ENCODE measurements around the gene GPRIN3.

GPRIN3 gene

GRCh38 chr4:89338206-89338605 lies 30.6 kb upstream of the GPRIN3 start:
- Histone ChIP-seq H3K4me2 (ENCODE audit: low read length) (peak overlapping the region; percentile 60), H3K36me3 (replicated peaks; ENCODE audit: low read depth, low read length) (no peaks in the 10 kb centered on the region), H3K27ac (ENCODE audit: low read length) (no peak overlapping the region), H3K9me3 (ENCODE audit: insufficient read depth, low read length) (no peaks in the 10 kb centered on the region; the same call in 1 of the 2 replicates), H3K9ac (ENCODE audit: low read length) (no peak overlapping the region), H3K27me3 (ENCODE audit: low read depth, low read length) (peaks cover 36% of the 10 kb centered on the region), H3K4me1 (ENCODE audit: low read length) (peaks cover 32% of the 10 kb centered on the region), H3K79me2 (ENCODE audit: low read length) (no peaks in the 10 kb centered on the region), H2AFZ (ENCODE audit: low read depth, low read length) (no peak overlapping the region), H3K4me3 (ENCODE audit: low read length) (0 out of 2 replicates have a peak overlapping the region, but pooled peaks have one; percentile 5), H4K20me1 (ENCODE audit: insufficient read depth, low read length) (0 out of 2 replicates have a peak, but pooled peaks cover 3% of the 10 kb centered on the region)
- no peak for TF ChIP-seq EZH2phosphoT487 (IDR thresholded peaks at IDR 0.05; ENCODE audit: low read depth)
- TF ChIP-seq, protein P1, sequence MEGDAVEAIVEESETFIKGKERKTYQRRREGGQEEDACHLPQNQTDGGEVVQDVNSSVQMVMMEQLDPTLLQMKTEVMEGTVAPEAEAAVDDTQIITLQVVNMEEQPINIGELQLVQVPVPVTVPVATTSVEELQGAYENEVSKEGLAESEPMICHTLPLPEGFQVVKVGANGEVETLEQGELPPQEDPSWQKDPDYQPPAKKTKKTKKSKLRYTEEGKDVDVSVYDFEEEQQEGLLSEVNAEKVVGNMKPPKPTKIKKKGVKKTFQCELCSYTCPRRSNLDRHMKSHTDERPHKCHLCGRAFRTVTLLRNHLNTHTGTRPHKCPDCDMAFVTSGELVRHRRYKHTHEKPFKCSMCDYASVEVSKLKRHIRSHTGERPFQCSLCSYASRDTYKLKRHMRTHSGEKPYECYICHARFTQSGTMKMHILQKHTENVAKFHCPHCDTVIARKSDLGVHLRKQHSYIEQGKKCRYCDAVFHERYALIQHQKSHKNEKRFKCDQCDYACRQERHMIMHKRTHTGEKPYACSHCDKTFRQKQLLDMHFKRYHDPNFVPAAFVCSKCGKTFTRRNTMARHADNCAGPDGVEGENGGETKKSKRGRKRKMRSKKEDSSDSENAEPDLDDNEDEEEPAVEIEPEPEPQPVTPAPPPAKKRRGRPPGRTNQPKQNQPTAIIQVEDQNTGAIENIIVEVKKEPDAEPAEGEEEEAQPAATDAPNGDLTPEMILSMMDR (IDR thresholded peaks at IDR 0.05; ENCODE audit: low read depth, low read length): no peak

DNA sequence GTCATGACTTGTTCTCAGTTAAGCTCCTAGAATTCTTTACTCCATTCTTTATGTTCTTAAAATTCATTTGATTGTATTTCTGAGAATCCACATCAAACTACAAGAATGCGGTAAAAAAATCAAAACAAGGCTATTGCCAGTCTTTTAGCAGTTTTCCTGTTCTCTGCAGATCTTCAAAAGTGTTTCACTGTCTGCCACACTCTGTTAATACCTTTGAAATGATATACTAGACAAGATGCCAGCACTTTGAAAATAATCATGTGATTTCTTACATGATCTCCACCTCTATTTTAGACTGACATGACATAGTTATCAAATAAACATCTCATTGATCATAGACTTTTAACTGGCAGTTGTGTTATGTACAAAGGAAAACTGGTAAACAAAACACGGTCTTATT lies 30.1 kb upstream of the GPRIN3 start:
- no peak overlapping the region for H3K27ac ChIP-seq (ENCODE audit: low read length)
- no peak overlapping the region for H2AFZ ChIP-seq (ENCODE audit: low read depth, low read length)
- no peaks in the 10 kb centered on the region; the same call in 1 of the 2 replicates for H3K9me3 ChIP-seq (ENCODE audit: insufficient read depth, low read length)
- peaks cover 32% of the 10 kb centered on the region for H3K4me1 ChIP-seq (ENCODE audit: low read length)
- peaks cover 36% of the 10 kb centered on the region for H3K27me3 ChIP-seq (ENCODE audit: low read depth, low read length)
- 0 out of 2 replicates have a peak, but pooled peaks cover 3% of the 10 kb centered on the region for H4K20me1 ChIP-seq (ENCODE audit: insufficient read depth, low read length)
- no peaks in the 10 kb centered on the region for H3K36me3 ChIP-seq (replicated peaks; ENCODE audit: low read depth, low read length)
- no peak overlapping the region for H3K9ac ChIP-seq (ENCODE audit: low read length)
- TF ChIP-seq, protein P1 (IDR thresholded peaks at IDR 0.05; ENCODE audit: low read depth, low read length): no peak
- TF ChIP-seq EZH2phosphoT487 (IDR thresholded peaks at IDR 0.05; ENCODE audit: low read depth): 0 out of 2 replicates have a peak, but pooled peaks have one; percentile 11
- no peak overlapping the region for H3K4me3 ChIP-seq (ENCODE audit: low read length)
- H3K79me2 ChIP-seq (ENCODE audit: low read length): no peaks in the 10 kb centered on the region
- peak overlapping the region; percentile 60; the same call in 1 of the 2 replicates for H3K4me2 ChIP-seq (ENCODE audit: low read length)

DNA sequence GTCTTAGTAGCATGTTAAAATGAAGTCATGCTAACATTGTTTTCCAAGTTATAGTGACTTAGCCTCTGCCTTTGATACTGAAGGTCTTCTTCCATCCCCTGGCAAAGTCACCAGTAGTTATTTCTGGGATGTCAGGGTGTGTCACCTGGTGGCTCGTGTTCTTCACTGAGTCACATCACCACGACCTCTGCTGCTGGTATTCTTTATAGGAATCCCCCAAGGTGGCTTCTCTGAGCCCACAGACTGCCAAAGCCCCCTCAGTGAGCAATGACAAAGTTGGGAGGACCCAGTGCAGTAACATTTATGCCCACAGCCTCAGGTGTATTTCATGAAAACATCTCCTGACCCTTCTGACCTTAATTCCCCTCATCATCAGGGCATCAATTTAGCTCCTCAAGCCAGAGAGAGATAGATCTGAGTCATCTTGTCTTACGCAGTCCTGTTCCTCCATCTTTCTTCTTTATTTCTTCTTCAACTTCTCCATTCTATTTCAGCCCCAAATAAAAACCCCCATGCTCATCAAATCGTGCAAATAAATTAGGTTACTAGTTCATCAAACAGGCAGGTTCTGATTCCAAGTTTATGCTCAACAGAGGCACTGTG lies 29.3 kb upstream of the GPRIN3 start:
- Histone ChIP-seq H3K27ac (ENCODE audit: low read length) (no peak overlapping the region), H3K4me1 (ENCODE audit: low read length) (peaks cover 32% of the 10 kb centered on the region), H3K36me3 (replicated peaks; ENCODE audit: low read depth, low read length) (no peaks in the 10 kb centered on the region), H4K20me1 (ENCODE audit: insufficient read depth, low read length) (0 out of 2 replicates have a peak, but pooled peaks cover 3% of the 10 kb centered on the region), H3K27me3 (ENCODE audit: low read depth, low read length) (peaks cover 36% of the 10 kb centered on the region), H2AFZ (ENCODE audit: low read depth, low read length) (no peak overlapping the region), H3K9ac (ENCODE audit: low read length) (no peak overlapping the region), H3K4me3 (ENCODE audit: low read length) (no peak overlapping the region), H3K9me3 (ENCODE audit: insufficient read depth, low read length) (no peaks in the 10 kb centered on the region; the same call in 1 of the 2 replicates), H3K4me2 (ENCODE audit: low read length) (no peak overlapping the region), H3K79me2 (ENCODE audit: low read length) (no peaks in the 10 kb centered on the region)
- TF ChIP-seq, protein P1 (IDR thresholded peaks at IDR 0.05; ENCODE audit: low read depth, low read length): no peak
- TF ChIP-seq EZH2phosphoT487 (IDR thresholded peaks at IDR 0.05; ENCODE audit: low read depth): no peak

GRCh38 chr4:89334830-89335229 lies 27.2 kb upstream of the GPRIN3 start:
- Histone ChIP-seq H2AFZ (ENCODE audit: low read depth, low read length) (no peak overlapping the region), H3K79me2 (ENCODE audit: low read length) (no peaks in the 10 kb centered on the region), H3K4me3 (ENCODE audit: low read length) (no peak overlapping the region), H3K4me2 (ENCODE audit: low read length) (no peak overlapping the region), H4K20me1 (ENCODE audit: insufficient read depth, low read length) (0 out of 2 replicates have a peak, but pooled peaks cover 3% of the 10 kb centered on the region), H3K4me1 (ENCODE audit: low read length) (peaks cover 44% of the 10 kb centered on the region), H3K9me3 (ENCODE audit: insufficient read depth, low read length) (no peaks in the 10 kb centered on the region; the same call in 1 of the 2 replicates), H3K27ac (ENCODE audit: low read length) (no peak overlapping the region), H3K27me3 (ENCODE audit: low read depth, low read length) (peaks cover 32% of the 10 kb centered on the region), H3K36me3 (replicated peaks; ENCODE audit: low read depth, low read length) (no peaks in the 10 kb centered on the region), H3K9ac (ENCODE audit: low read length) (no peak overlapping the region)
- TF ChIP-seq, protein P1 (IDR thresholded peaks at IDR 0.05; ENCODE audit: low read depth, low read length): no peak
- no peak for TF ChIP-seq EZH2phosphoT487 (IDR thresholded peaks at IDR 0.05; ENCODE audit: low read depth)

Data from OCI-LY3 (cell line).